Medulla oblongata (tissue), 1 donor: ENCODE data around the gene PTPRN2.
A peak's percentile ranks its signal among the peaks of the same experiment; 100 is the strongest.
"Not testable (repeated sequence)": the region's sequence is repeated elsewhere in the genome, so short reads cannot be mapped to it uniquely, and the experiment has no call there.

Experiments used
- DNase-seq: peaks from one replicate; pipeline ENCODE4 v3.0.0-alpha.2; 2015; ENCODE audit errors: extremely low spot score

The PTPRN2 gene

DNA sequence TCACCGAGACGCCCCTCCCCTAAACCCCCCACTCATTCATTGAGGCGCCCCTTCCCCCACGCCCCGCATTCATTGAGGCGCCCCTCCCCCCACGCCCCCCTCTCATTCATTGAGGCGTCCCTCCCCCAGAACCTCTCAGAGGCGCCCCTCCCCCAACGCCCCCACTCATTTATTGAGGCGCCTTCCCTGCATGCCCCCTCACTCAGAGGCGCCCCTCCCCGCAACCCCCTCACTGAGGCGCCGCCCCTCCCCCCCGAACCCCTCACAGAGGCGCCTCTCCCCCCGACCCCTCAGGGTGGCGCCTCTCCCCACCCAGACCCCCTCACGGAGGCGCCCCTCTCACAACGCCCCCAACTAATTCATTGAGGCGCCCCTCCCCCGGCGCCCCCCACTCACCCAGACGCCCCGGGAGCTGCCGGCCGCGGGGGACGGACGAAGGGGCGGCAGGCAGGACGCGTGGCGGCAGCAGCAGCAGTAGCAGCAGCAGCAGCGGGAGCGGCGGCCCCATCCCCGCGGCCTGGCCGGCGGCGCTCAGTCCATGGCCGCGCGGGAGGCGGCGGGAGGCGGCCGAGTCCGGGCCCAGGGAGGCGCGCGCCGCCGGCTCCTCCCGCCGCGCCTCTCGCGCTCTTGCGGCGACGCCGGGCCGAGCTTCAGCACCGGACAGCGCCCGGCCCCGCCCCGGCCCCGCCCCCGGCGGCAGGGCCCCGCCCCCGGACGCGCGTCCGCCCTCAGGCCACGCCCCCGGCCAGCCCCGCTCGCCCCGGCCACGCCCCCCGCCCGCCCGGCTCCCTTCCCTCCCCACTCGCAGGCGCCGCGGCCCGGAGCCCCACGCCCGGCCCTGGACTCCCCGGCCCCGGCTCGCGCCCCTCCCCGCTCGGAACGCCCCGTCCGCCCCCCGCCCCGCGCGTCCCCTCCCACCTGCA is at the start of gene PTPRN2:
Gene PTPRN2 (minus strand): TSS at position 662 of the 923 bp plus-strand sequence.
- peak; percentile 41 for DNase-seq

- no peak for DNase-seq
Observed at GRCh38 chr7:158633055-158633956, 45.7 kb upstream of the PTPRN2 start.

GRCh38 chr7:158631574-158632195 is 44.1 kb upstream of the PTPRN2 start:
- DNase-seq, result no peak

DNA sequence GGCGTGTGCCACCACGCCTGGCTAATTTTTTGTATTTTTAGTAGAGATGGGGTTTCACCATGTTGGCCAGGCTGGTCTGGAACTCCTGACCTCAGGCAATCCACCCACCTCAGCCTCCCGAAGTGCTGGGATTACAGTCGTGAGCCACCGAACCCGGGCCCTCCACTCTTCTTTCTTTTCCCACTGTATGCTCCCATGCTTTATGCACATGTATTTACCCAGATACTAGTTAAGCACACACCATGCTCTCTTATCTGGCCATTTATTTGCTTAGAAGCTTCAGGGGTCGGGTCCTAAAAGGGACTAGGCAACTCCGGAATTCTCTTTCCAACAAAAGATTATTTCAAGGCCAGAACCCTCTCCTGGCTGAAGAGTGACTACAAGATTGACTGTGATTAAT is 38.7 kb upstream of the PTPRN2 start:
- not testable (repeated sequence) for DNase-seq

- DNase-seq, result no peak
Observed at GRCh38 chr7:158623241-158623640, 35.6 kb upstream of the PTPRN2 start.

DNA sequence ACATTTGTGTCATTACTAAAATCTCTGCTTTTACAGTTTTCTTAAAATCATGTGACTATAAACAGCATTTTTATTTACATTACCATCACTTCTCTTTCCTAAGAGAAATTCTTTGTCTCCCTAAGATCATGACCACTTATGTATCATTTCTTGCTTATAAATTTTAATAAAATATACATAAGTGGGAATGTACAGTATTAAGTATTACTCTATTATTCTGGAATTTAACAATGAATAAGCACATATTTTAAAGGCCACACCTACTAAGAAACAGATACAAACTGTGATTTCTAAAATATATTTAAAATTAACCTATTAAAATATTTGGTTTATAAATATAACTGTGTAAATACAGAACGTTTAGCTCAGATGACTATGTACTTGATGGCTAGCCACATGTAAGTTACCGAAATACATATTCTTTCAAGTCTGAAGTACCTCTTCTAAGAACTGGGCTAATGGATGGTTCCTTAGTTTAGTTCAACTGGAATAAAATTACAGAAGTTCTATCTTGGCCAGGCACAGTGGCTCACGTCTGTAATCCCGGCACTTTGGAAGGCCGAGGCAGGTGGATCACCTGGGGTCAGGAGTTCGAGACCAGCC is 33.3 kb upstream of the PTPRN2 start:
- DNase-seq, result no peak

GRCh38 chr7:158620418-158620817 is 32.8 kb upstream of the PTPRN2 start:
- no peak for DNase-seq

GRCh38 chr7:158618745-158619140 is 31.1 kb upstream of the PTPRN2 start:
- DNase-seq, result no peak

DNA sequence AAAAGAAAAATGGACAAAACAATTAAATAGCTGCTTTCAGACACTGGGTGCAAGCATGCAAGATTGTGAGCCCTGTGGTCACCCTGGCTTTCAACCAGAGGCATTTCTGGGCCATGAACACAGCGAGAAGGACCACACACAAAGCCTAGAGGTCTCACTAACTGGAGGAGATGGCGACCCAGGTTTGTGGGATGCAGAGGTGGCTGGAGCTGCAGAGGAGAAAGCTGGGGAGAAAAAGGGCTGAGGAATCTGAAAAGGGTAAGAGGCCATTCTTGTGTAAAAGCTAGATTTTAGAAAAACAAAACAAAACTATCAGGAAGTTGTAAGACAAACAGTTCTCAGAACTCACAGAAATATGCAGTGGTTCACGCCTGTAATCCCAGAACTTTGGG is 30.1 kb upstream of the PTPRN2 start:
- DNase-seq, result no peak

DNA sequence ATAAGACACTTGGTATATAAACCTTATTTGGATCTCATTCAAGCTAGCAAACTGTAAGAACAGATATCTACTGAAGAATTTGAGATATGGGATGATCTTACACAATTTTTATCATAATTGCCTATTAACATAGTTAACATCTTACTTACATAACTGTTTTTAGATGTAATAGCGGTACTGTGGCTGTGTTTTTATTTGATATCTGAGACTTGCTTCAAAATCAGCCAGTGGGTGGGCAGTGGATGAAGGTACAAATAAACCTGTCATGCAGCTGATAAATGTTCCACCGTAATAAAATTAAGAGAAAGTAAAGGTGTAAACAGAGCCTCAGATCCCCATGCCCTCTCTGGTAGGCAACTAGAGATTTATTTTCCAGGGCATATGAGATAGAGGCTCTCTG is 28.4 kb upstream of the PTPRN2 start:
- DNase-seq, result no peak

DNA sequence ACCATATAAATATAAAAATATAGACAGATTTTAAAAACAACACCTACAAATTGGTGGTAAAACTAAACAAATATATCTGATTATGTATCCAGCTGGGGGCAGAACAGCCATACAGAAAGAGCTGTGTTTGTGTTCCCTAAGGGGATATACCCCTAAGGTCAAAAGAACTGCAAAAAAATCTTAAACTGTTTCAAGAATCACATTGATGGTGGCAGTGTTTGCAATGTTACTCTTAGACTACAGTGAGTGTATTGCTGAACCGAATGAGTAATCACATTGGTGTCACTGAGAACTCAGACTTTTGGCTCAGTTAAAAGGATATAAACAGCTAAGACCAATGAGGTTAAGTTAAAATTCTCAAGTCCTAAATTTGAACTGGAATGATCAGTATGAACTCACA is 27.1 kb upstream of the PTPRN2 start:
- no peak for DNase-seq

- no peak for DNase-seq
Observed at GRCh38 chr7:158613481-158613880, 25.9 kb upstream of the PTPRN2 start.

DNA sequence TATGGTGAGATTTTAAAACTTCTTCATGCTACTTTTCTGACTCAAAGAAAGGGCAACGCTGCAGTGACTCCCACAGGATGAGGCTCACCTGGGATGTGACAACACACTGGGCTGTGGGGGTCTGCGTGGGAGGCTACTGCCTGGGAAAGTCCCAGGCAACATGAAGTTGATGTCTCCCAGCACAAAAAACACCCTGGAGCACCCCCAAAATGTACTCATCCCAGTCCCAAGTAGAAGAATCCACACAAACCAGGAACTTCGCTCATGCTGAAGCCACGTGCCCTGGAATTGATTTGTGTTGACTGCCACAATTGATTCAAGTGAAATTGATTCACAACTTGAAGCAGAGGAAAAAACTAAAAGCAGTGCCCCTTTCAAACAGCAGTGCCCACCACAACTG is 24.9 kb upstream of the PTPRN2 start:
- DNase-seq, result no peak

GRCh38 chr7:158611541-158611940 is 23.9 kb upstream of the PTPRN2 start:
- no peak for DNase-seq

DNA sequence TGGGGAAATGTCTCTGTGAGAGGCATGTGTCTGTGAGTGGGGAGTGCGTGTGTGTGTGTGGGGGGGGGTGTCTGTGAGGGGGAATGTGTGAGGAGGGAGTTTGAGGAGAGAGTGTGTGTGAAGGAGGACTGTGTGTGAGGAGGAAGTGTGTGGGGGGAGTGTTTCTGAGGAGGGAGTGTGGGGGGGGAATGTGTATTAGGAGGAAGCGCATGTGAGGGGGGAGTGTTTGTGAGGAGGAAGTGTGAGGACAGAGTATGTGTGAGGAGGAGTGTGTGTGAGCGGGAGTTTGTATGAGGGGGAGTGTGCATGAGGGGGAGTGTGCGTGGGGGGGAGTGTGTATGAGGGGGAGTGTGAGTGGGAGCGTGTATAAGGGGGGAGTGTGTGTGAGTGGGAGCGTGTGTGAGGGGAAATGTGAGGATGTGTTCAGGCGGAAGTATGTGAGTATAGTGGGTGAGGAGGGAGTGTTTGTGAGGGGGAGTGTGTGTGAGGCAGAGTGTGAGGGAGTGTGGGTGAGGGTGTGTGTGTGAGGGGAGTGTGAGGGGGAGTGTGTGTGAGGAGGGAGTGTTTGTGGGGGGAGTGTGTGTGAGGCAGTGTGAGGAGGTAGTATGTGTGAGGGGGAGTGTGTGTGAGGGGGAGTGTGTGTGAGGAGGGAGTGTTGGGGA is 21.8 kb upstream of the PTPRN2 start:
- no peak for DNase-seq

GRCh38 chr7:158607563-158607962 is 19.9 kb upstream of the PTPRN2 start:
- no peak for DNase-seq

- no peak for DNase-seq
Observed at GRCh38 chr7:158606671-158607424, 19.2 kb upstream of the PTPRN2 start.

GRCh38 chr7:158606129-158606528 is 18.5 kb upstream of the PTPRN2 start:
- DNase-seq, result no peak

- DNase-seq, result no peak
Observed at GRCh38 chr7:158603773-158604755, 16.4 kb upstream of the PTPRN2 start.
